ENCODE measurements around the gene ZNF493. TPM values are rescaled to one million over a fixed set of nuclear protein-coding genes. Genes with fewer than 3 reads are reported as not detected.

Gene ZNF493
- total RNA-seq, result 2.5 and 7.5 TPM in 2 replicates

GRCh38 chr19:21396893-21397572 is at the start of gene ZNF493:
Gene ZNF493 (plus strand): TSS chr19:21397133. CDS start chr19:21397238, 105 bp downstream.

DNA sequence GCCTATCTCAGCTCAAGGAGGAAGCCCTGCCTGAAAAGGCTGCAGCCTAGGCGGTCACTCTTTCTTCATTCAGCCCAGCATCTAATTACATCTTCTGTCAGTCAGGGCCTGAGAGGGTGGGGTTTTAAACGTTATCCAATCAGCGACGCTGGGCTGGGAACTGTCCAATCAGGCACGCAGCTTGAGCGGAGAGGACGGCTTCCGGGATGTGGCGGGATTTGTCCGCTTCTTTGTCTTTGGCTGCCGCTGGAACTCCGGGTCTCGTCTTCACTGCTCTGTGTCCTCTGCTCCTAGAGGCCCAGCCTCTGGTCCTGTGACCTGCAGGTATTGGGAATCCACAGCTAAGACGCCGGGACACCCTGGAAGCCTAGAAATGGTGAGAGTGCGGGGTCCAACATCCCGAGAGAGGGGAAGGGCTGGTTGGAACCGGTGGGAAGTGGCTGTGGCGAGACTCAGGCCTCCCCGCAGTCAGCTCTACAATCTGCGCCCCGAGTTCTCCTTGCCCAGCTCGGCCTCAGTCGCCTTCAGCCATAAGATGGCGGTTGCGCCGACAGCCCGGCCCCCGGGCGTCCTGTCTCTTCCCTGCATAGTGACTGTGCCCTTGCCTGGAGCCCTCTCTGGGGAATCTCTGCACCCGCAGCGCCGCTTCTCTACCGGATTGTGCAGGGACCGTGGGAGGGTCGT is 38.0 kb upstream of the ZNF493 start, which contains the start of gene ZNF738:
TSS of gene ZNF738 (plus strand) at position 233 of the 684 bp plus-strand sequence. CDS start at position 374, 141 bp downstream.

Other genes starting within 250 kb of the ZNF493 start
- 2.3 and 3.9 TPM in 2 replicates for gene ZNF708, start 67.7 kb upstream of the ZNF493 start, total RNA-seq
- gene ZNF738, start 38.1 kb upstream of the ZNF493 start, total RNA-seq, result 2.3 and 7.0 TPM in 2 replicates
- 7.8 and 14.6 TPM in 2 replicates for gene ZNF429, start 108.5 kb downstream of the ZNF493 start, total RNA-seq

All from cardiac atrium fibroblast (primary cell).